ENCODE results near the gene FAM78A. TPM values are rescaled to one million over a fixed set of nuclear protein-coding genes. Genes with fewer than 3 reads are reported as not detected.
A peak's percentile ranks its signal among the peaks of the same experiment; 100 is the strongest.
"Not testable (repeated sequence)": the region's sequence is repeated elsewhere in the genome, so short reads cannot be mapped to it uniquely, and the experiment has no call there.

Gene FAM78A
- total and polyA plus RNA-seq, 5 donors = 37.9 to 63.8 (median 53.2) TPM

GRCh38 chr9:131263033-131263343 is 13.3 kb downstream of the FAM78A start:
- WGBS = 78% methylated on average over 5 of the region's 5 CpGs
- intact Hi-C loops (cut with DNase I); H3K9me3 ChIP-seq (ENCODE audit: control insufficient read depth, low read length); H3K4me3 ChIP-seq (ENCODE audit: low read length); H3K27ac ChIP-seq (ENCODE audit: low read length); ATAC-seq; H3K27me3 ChIP-seq (ENCODE audit: control insufficient read depth, insufficient read depth); DNase-seq: not testable (repeated sequence)
- H3K4me1 ChIP-seq (ENCODE audit: control insufficient read depth, insufficient read depth, low read length) = peaks cover 15% of the 10 kb centered on the region

GRCh38 chr9:131262327-131263032 is 13.8 kb downstream of the FAM78A start:
- no peak overlapping the region for H3K27ac ChIP-seq (ENCODE audit: low read length)
- no peak overlapping the region for H3K4me3 ChIP-seq (ENCODE audit: low read length)
- DNase-seq = peak in 1 of 3 donors; percentile 5
- 68% methylated on average over 13 of the region's 13 CpGs for WGBS
- intact Hi-C loops (cut with DNase I) = no loop called here
- H3K27me3 ChIP-seq (ENCODE audit: control insufficient read depth, insufficient read depth) = no peaks in the 10 kb centered on the region
- H3K9me3 ChIP-seq (ENCODE audit: control insufficient read depth, low read length) = no peaks in the 10 kb centered on the region
- H3K4me1 ChIP-seq (ENCODE audit: control insufficient read depth, insufficient read depth, low read length) = peaks cover 15% of the 10 kb centered on the region
- ATAC-seq = no peak

GRCh38 chr9:131260751-131261452 is 15.4 kb downstream of the FAM78A start:
- 80% methylated on average over 33 of the region's 33 CpGs for WGBS
- Histone ChIP-seq H3K4me1 (ENCODE audit: control insufficient read depth, insufficient read depth, low read length) (peaks cover 11% of the 10 kb centered on the region), H3K9me3 (ENCODE audit: control insufficient read depth, low read length) (no peaks in the 10 kb centered on the region), H3K27ac (ENCODE audit: low read length) (peak overlapping the region; percentile 49), H3K4me3 (ENCODE audit: low read length) (no peak overlapping the region), H3K27me3 (ENCODE audit: control insufficient read depth, insufficient read depth) (no peaks in the 10 kb centered on the region)
- intact Hi-C loops (cut with DNase I) = no loop called here
- no peak for ATAC-seq
- DNase-seq = peak in 1 of 3 donors; percentile 44

GRCh38 chr9:131259916-131260597 is 16.3 kb downstream of the FAM78A start:
- H3K9me3 ChIP-seq (ENCODE audit: control insufficient read depth, low read length) = no peaks in the 10 kb centered on the region
- H3K27me3 ChIP-seq (ENCODE audit: control insufficient read depth, insufficient read depth) = no peaks in the 10 kb centered on the region
- intact Hi-C loops (cut with DNase I) = loop anchor here in 1 of 4 donors (10.0 kb wide), 1 partner anchor 65 kb away; no protein-coding TSS in a partner anchor
- ATAC-seq (no peak), DNase-seq (peak in 1 of 3 donors; percentile 38)
- H3K27ac ChIP-seq (ENCODE audit: low read length) = no peak overlapping the region
- WGBS = 76% methylated on average over 20 of the region's 20 CpGs
- no peak overlapping the region for H3K4me3 ChIP-seq (ENCODE audit: low read length)
- H3K4me1 ChIP-seq (ENCODE audit: control insufficient read depth, insufficient read depth, low read length) = peaks cover 10% of the 10 kb centered on the region

GRCh38 chr9:131259432-131259898 is 16.8 kb downstream of the FAM78A start:
- Histone ChIP-seq H3K4me1 (ENCODE audit: control insufficient read depth, insufficient read depth, low read length) (peaks cover 10% of the 10 kb centered on the region), H3K9me3 (ENCODE audit: control insufficient read depth, low read length) (no peaks in the 10 kb centered on the region), H3K4me3 (ENCODE audit: low read length) (no peak overlapping the region), H3K27me3 (ENCODE audit: control insufficient read depth, insufficient read depth) (no peaks in the 10 kb centered on the region), H3K27ac (ENCODE audit: low read length) (no peak overlapping the region)
- no peak for ATAC-seq
- 78% methylated on average over 12 of the region's 12 CpGs for WGBS
- intact Hi-C loops (cut with DNase I) = loop anchor here in 1 of 4 donors (10.0 kb wide), 1 partner anchor 65 kb away; no protein-coding TSS in a partner anchor
- DNase-seq = peak in 2 of 3 donors; percentile 39 to 49

- peak in 2 of 3 donors; percentile 39 to 71 for DNase-seq
- Histone ChIP-seq H3K4me3 (ENCODE audit: low read length) (no peak overlapping the region), H3K27ac (ENCODE audit: low read length) (peak overlapping the region; percentile 3), H3K27me3 (ENCODE audit: control insufficient read depth, insufficient read depth) (no peaks in the 10 kb centered on the region), H3K9me3 (ENCODE audit: control insufficient read depth, low read length) (no peaks in the 10 kb centered on the region), H3K4me1 (ENCODE audit: control insufficient read depth, insufficient read depth, low read length) (peaks cover 13% of the 10 kb centered on the region)
- ATAC-seq = no peak
- intact Hi-C loops (cut with DNase I) = loop anchor here in 1 of 4 donors (10.0 kb wide), 1 partner anchor 66 kb away; no protein-coding TSS in a partner anchor
- 66% methylated on average over 25 of the region's 25 CpGs for WGBS
Measured at GRCh38 chr9:131258698-131259431, 17.4 kb downstream of the FAM78A start.

- WGBS = 57% methylated on average over 15 of the region's 15 CpGs
- intact Hi-C loops (cut with DNase I) = loop anchor here in 1 of 4 donors (10.0 kb wide), 1 partner anchor 67 kb away; no protein-coding TSS in a partner anchor
Measured at GRCh38 chr9:131258186-131258585, 18.1 kb downstream of the FAM78A start.

GRCh38 chr9:131257266-131258025 is 18.9 kb downstream of the FAM78A start:
- peaks cover 13% of the 10 kb centered on the region for H3K4me1 ChIP-seq (ENCODE audit: control insufficient read depth, insufficient read depth, low read length)
- intact Hi-C loops (cut with DNase I) = loop anchor here in 1 of 4 donors (10.0 kb wide), 1 partner anchor 67 kb away; no protein-coding TSS in a partner anchor
- H3K4me3 ChIP-seq (ENCODE audit: low read length) = no peak overlapping the region
- WGBS = 87% methylated on average over 15 of the region's 15 CpGs
- no peaks in the 10 kb centered on the region for H3K9me3 ChIP-seq (ENCODE audit: control insufficient read depth, low read length)
- peak overlapping the region; percentile 13 for H3K27ac ChIP-seq (ENCODE audit: low read length)
- H3K27me3 ChIP-seq (ENCODE audit: control insufficient read depth, insufficient read depth) = no peaks in the 10 kb centered on the region
- DNase-seq (peak in 1 of 3 donors; percentile 41), ATAC-seq (no peak)

More at GRCh38 chr9:131258186-131258585, 18.1 kb downstream of the FAM78A start:
- Histone ChIP-seq H3K27ac (ENCODE audit: low read length) (peak overlapping the region; percentile 3), H3K4me1 (ENCODE audit: control insufficient read depth, insufficient read depth, low read length) (peaks cover 13% of the 10 kb centered on the region), H3K9me3 (ENCODE audit: control insufficient read depth, low read length) (no peaks in the 10 kb centered on the region), H3K4me3 (ENCODE audit: low read length) (no peak overlapping the region), H3K27me3 (ENCODE audit: control insufficient read depth, insufficient read depth) (no peaks in the 10 kb centered on the region)
- DNase-seq (peak in 2 of 3 donors; percentile 71 to 82), ATAC-seq (no peak)

GRCh38 chr9:131255676-131256197 is 20.6 kb downstream of the FAM78A start:
- ATAC-seq (no peak), DNase-seq (peak in 2 of 3 donors; percentile 10 to 52)
- intact Hi-C loops (cut with DNase I) = loop anchor here in 1 of 4 donors (10.0 kb wide), 1 partner anchor 69 kb away; no protein-coding TSS in a partner anchor
- WGBS = 55% methylated on average over 8 of the region's 8 CpGs
- peak overlapping the region; percentile 77 for H3K27ac ChIP-seq (ENCODE audit: low read length)
- H3K9me3 ChIP-seq (ENCODE audit: control insufficient read depth, low read length) = no peaks in the 10 kb centered on the region
- no peaks in the 10 kb centered on the region for H3K27me3 ChIP-seq (ENCODE audit: control insufficient read depth, insufficient read depth)
- peaks cover 13% of the 10 kb centered on the region for H3K4me1 ChIP-seq (ENCODE audit: control insufficient read depth, insufficient read depth, low read length)
- H3K4me3 ChIP-seq (ENCODE audit: low read length) = no peak overlapping the region

Data from right cardiac atrium (tissue), 5 donors.